ENCODE results near the gene NOC4L.

- TF ChIP-seq CREB1 (IDR thresholded peaks at IDR 0.05; ENCODE audit: low read depth) (no peak), YY1 (IDR thresholded peaks at IDR 0.05; ENCODE audit: low read depth) (no peak), TEAD4 (IDR thresholded peaks at IDR 0.05) (no peak), NFIC (IDR thresholded peaks at IDR 0.05) (no peak), TAF1 (IDR thresholded peaks at IDR 0.05; ENCODE audit: low read depth) (no peak), RAD21 (IDR thresholded peaks at IDR 0.05; ENCODE audit: low read depth) (no peak; the same call in 1 of the 2 replicates)
Observed at GRCh38 chr12:132194056-132194455, 49.8 kb downstream of the NOC4L start.

Measured in Ishikawa (cell line).